Breast epithelium (tissue), 3 donors: ENCODE measurements around the gene STXBP6.

ENCODE experiments used
- CTCF ChIP-seq, 3 donors: fragments of 450-650 bp; IDR thresholded peaks; one replicate each; pipeline ENCODE4 v1.5.1; 2016 to 2017; ENCODE audit warnings: antibody characterized with exemption in 3 of 3, mild to moderate bottlenecking in 3 of 3, moderate library complexity in 3 of 3
- POLR2A ChIP-seq: fragments of 450-650 bp; IDR thresholded peaks from one replicate; pipeline ENCODE4 v1.6.1; 2016; ENCODE audit warnings: antibody characterized with exemption, mild to moderate bottlenecking, moderate library complexity
- POLR2AphosphoS5 ChIP-seq, 3 donors: sonication (generic); formaldehyde crosslinking; IDR thresholded peaks; one replicate each; pipeline ENCODE4 v1.6.1; 2017; ENCODE audit warnings: antibody characterized with exemption in 3 of 3

DNA sequence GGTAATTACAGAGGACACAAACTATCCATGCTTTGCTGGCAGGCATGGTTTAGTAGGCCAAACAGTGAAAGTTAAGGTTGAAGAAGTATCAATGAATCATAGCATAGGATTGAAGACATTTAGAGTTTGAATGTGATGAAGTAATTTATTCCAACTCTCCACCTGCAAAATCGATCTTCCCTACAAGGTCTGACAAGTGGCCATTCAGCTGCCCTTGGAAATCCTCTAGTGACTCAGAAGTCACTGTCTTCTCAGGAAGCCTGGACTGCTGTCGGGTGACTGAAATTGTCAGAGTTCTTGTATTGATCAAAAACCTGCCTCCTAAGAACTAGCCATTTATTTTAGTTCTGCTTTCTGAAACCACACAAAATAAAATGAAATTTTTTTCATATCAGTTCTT lies 17.7 kb upstream of the STXBP6 start:
- no peak for TF ChIP-seq CTCF (IDR thresholded peaks at IDR 0.05)
- no peak for TF ChIP-seq POLR2AphosphoS5 (IDR thresholded peaks at IDR 0.05)
- no peak for TF ChIP-seq POLR2A
